Osteoblast (primary cell): ENCODE measurements around the gene LSM4. TPM values are rescaled to one million over a fixed set of nuclear protein-coding genes. Genes with fewer than 3 reads are reported as not detected.

Experiments
- DNase-seq: peaks from one replicate; pipeline ENCODE4 v3.0.0; 2011; ENCODE audit warnings: low spot score, mixed read lengths; ENCODE audit not compliant: insufficient read length; ENCODE audit errors: missing footprints
- H2AFZ ChIP-seq: 2 replicates; pipeline ENCODE4 v1.6.0; 2011; ENCODE audit warnings: mild to moderate bottlenecking, low read length
- H3K27ac ChIP-seq: 2 replicates; pipeline ENCODE4 v1.5.1; 2011; ENCODE audit warnings: mild to moderate bottlenecking, low read depth, low read length, moderate library complexity
- H3K27me3 ChIP-seq: 2 replicates; pipeline ENCODE4 v1.6.0; 2012; ENCODE audit warnings: mild to moderate bottlenecking, control low read depth, inconsistent platforms, low read length, moderate library complexity; ENCODE audit not compliant: insufficient read depth
- H3K36me3 ChIP-seq: 2 replicates; pipeline ENCODE4 v1.5.1; 2011; ENCODE audit warnings: mild to moderate bottlenecking, low read length, control low read depth, moderate library complexity; ENCODE audit not compliant: insufficient read depth
- H3K4me1 ChIP-seq: 2 replicates; pipeline ENCODE4 v1.5.1; 2011; ENCODE audit warnings: mild to moderate bottlenecking, low read length, control low read depth, moderate library complexity; ENCODE audit not compliant: insufficient read depth
- H3K4me2 ChIP-seq: 2 replicates; pipeline ENCODE4 v1.6.0; 2011; ENCODE audit warnings: mild to moderate bottlenecking, low read length; ENCODE audit not compliant: insufficient read depth
- H3K4me3 ChIP-seq: fragments of 200-600 bp; sonication (generic); 3 replicates; pipeline ENCODE4 v1.5.1; 2012; ENCODE audit warnings: mild to moderate bottlenecking, low read length, inconsistent platforms; ENCODE audit not compliant: insufficient read depth
- H3K79me2 ChIP-seq: 2 replicates; pipeline ENCODE4 v1.6.0; 2012; ENCODE audit warnings: mild to moderate bottlenecking, low read length, control low read depth, inconsistent platforms; ENCODE audit not compliant: insufficient read depth
- H3K9me3 ChIP-seq: 2 replicates; pipeline ENCODE4 v1.5.1; 2011; ENCODE audit warnings: low read depth, low read length, control low read depth
- H4K20me1 ChIP-seq: 2 replicates; pipeline ENCODE4 v1.6.0; 2012; ENCODE audit warnings: mild to moderate bottlenecking, low read length, control low read depth; ENCODE audit not compliant: insufficient read depth
- CTCF ChIP-seq: IDR thresholded peaks from 2 replicates; pipeline ENCODE4 v1.5.1; 2011; ENCODE audit warnings: mild to moderate bottlenecking, low read depth, low read length, moderate library complexity; ENCODE audit errors: extremely low read depth
- total RNA-seq: library from RNA; depleted of rRNA; stranded (reverse); fragments of >200 nt; gene quantifications from 2 replicates; pipeline ENCODE4 v1.2.3, GENCODE V29; 2012

Gene LSM4
- total RNA-seq, 1 donor: 74.6 TPM

GRCh38 chr19:18312092-18312534 lies 10.8 kb downstream of the LSM4 start:
- peaks cover 7% of the 10 kb centered on the region for H3K4me1 ChIP-seq
- H3K36me3 ChIP-seq: peaks cover 17% of the 10 kb centered on the region
- no peaks in the 10 kb centered on the region for H3K27me3 ChIP-seq
- no peak overlapping the region for H3K4me2 ChIP-seq
- H2AFZ ChIP-seq: no peak overlapping the region
- no peak overlapping the region for H3K4me3 ChIP-seq
- peaks cover 11% of the 10 kb centered on the region for H3K79me2 ChIP-seq
- no peak for TF ChIP-seq CTCF
- peak; percentile 36 for DNase-seq
- no peaks in the 10 kb centered on the region for H3K9me3 ChIP-seq
- no peak overlapping the region for H3K27ac ChIP-seq
- H4K20me1 ChIP-seq: no peaks in the 10 kb centered on the region

DNA sequence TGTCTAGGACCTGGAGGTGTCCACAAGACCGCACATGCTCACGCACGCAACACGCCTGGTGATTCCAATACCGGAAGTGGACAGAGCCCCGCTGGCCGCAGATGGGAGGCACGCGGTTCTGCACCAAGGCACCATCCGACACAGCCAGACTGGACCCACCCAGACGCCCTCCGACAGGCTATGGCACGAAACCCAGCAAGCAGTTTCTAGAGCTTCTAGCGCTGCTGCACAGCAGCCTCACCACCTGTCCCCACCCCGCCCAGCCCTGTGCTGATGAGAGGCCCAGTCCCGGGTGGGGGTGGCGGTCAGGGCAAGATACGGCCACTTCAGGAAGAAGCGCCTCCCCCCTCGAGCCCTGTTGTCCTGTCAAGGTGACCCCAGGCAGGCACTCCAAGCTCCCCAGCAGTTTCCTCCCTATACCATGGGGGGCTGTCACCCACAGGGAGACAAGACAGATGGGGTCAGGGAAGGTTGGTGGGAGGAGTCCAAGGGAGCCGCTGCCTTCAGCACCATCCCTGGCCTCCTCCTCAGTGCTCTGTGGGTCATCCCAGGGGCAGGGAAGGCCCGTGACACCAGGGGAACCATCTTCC lies 11.3 kb downstream of the LSM4 start:
- H3K36me3 ChIP-seq: peaks cover 18% of the 10 kb centered on the region
- no peaks in the 10 kb centered on the region for H3K27me3 ChIP-seq
- DNase-seq: peak; percentile 66
- H4K20me1 ChIP-seq: no peaks in the 10 kb centered on the region
- H2AFZ ChIP-seq: no peak overlapping the region
- TF ChIP-seq CTCF: no peak
- peaks cover 11% of the 10 kb centered on the region for H3K79me2 ChIP-seq
- no peak overlapping the region for H3K4me3 ChIP-seq
- H3K4me2 ChIP-seq: no peak overlapping the region
- peaks cover 7% of the 10 kb centered on the region for H3K4me1 ChIP-seq
- no peaks in the 10 kb centered on the region for H3K9me3 ChIP-seq
- H3K27ac ChIP-seq: no peak overlapping the region

- Histone ChIP-seq H3K79me2 (peaks cover 11% of the 10 kb centered on the region), H3K4me3 (no peak overlapping the region), H2AFZ (no peak overlapping the region), H3K27me3 (no peaks in the 10 kb centered on the region), H3K9me3 (no peaks in the 10 kb centered on the region), H3K4me2 (no peak overlapping the region), H3K4me1 (peaks cover 7% of the 10 kb centered on the region), H3K36me3 (peaks cover 20% of the 10 kb centered on the region), H4K20me1 (no peaks in the 10 kb centered on the region), H3K27ac (no peak overlapping the region)
- DNase-seq: peak; percentile 73
- TF ChIP-seq CTCF: no peak
Measured at GRCh38 chr19:18310966-18311365, 11.9 kb downstream of the LSM4 start.

GRCh38 chr19:18310118-18310909 lies 12.6 kb downstream of the LSM4 start:
- no peaks in the 10 kb centered on the region for H3K27me3 ChIP-seq
- no peak overlapping the region for H2AFZ ChIP-seq
- H3K9me3 ChIP-seq: no peaks in the 10 kb centered on the region
- H3K36me3 ChIP-seq: peaks cover 23% of the 10 kb centered on the region
- H3K4me2 ChIP-seq: no peak overlapping the region
- no peaks in the 10 kb centered on the region for H4K20me1 ChIP-seq
- H3K79me2 ChIP-seq: peaks cover 11% of the 10 kb centered on the region
- no peak for TF ChIP-seq CTCF
- peaks cover 10% of the 10 kb centered on the region for H3K4me1 ChIP-seq
- H3K27ac ChIP-seq: no peak overlapping the region
- no peak overlapping the region for H3K4me3 ChIP-seq
- DNase-seq: peak; percentile 80
